PC-9 (cell line): Measurements from ENCODE around the gene KIAA1191. TPM values are rescaled to one million over a fixed set of nuclear protein-coding genes. Genes with fewer than 3 reads are reported as not detected.

ENCODE experiments used
- BruUV-seq: library from RNA; stranded (reverse); fragments of 400-500 nt; replicated peaks from 2 replicates; lab custom pipeline; 2021; lab: Mats Ljungman, UMichigan
- CTCF ChIA-PET: fragments of 300-600 bp; sonication (Branson Sonifier 250); formaldehyde crosslinking; loops from one replicate; lab custom pipeline; 2022; ENCODE audit warnings: antibody characterized with exemption; lab: Charles Lee
- POLR2A ChIA-PET: fragments of 300-600 bp; sonication (Branson Sonifier 250); formaldehyde crosslinking; loops from one replicate; lab custom pipeline; 2022; ENCODE audit warnings: antibody characterized with exemption; ENCODE audit not compliant: unreplicated experiment; lab: Charles Lee
- DNase-seq, 2 experiments: peaks; one replicate each; pipeline versions ENCODE4 v3.0.0 to v3.0.0-alpha.2; 2015 to 2022; ENCODE audit warnings: mixed read lengths in 1 of 2
- H2AFZ ChIP-seq: fragments of 200-600 bp; sonication (generic); 2 replicates; pipeline ENCODE4 v1.8.1; 2017; ENCODE audit warnings: antibody characterized with exemption
- H3F3A ChIP-seq: fragments of 200-600 bp; sonication (generic); 2 replicates; pipeline ENCODE4 v1.8.1; 2017; ENCODE audit warnings: antibody characterized with exemption, mild to moderate bottlenecking, low read depth; ENCODE audit not compliant: insufficient read depth
- H3K27ac ChIP-seq: fragments of 200-600 bp; sonication (generic); 2 replicates; pipeline ENCODE4 v1.6.1; 2016; ENCODE audit warnings: mixed run types
- H3K27me3 ChIP-seq: fragments of 200-600 bp; sonication (generic); 2 replicates; pipeline ENCODE4 v1.6.1; 2016; ENCODE audit warnings: low read depth, mixed run types; ENCODE audit not compliant: insufficient read depth
- H3K36me3 ChIP-seq: fragments of 200-600 bp; sonication (generic); 2 replicates; pipeline ENCODE4 v1.6.1; 2016; ENCODE audit warnings: low read depth, mixed run types
- H3K4me1 ChIP-seq: fragments of 200-600 bp; sonication (generic); replicated peaks from 2 replicates; pipeline ENCODE4 v1.6.1; 2016; ENCODE audit warnings: mixed run types; ENCODE audit not compliant: insufficient read depth
- H3K4me2 ChIP-seq: fragments of 200-600 bp; sonication (generic); 2 replicates; pipeline ENCODE4 v1.6.1; 2017; ENCODE audit warnings: mixed run types
- H3K4me3 ChIP-seq: fragments of 200-600 bp; sonication (generic); 2 replicates; pipeline ENCODE4 v1.6.1; 2016; ENCODE audit warnings: mixed run types
- H3K79me2 ChIP-seq: fragments of 200-600 bp; sonication (generic); 2 replicates; pipeline ENCODE4 v1.6.1; 2017; ENCODE audit warnings: low read depth, mixed run types
- H3K9me2 ChIP-seq: fragments of 200-600 bp; sonication (generic); 2 replicates; pipeline ENCODE4 v1.8.1; 2017; ENCODE audit warnings: mild to moderate bottlenecking; ENCODE audit not compliant: insufficient read depth
- H3K9me3 ChIP-seq: fragments of 200-600 bp; sonication (generic); 2 replicates; pipeline ENCODE4 v1.8.1; 2016; ENCODE audit warnings: low read depth; ENCODE audit not compliant: insufficient read depth
- H4K20me1 ChIP-seq: fragments of 200-600 bp; sonication (generic); 2 replicates; pipeline ENCODE4 v1.8.1; 2017; ENCODE audit not compliant: insufficient read depth
- EZH2 ChIP-seq: fragments of 200-600 bp; sonication (generic); IDR thresholded peaks from 2 replicates; pipeline ENCODE4 v1.8.0; 2017; ENCODE audit warnings: antibody characterized with exemption, low read depth
- intact Hi-C: fragments of 100-400 bp; cut with micrococcal nuclease; formaldehyde crosslinking; loops from one replicate; pipeline ENCODE4 v1.10.0; 2022; ENCODE audit not compliant: unreplicated experiment
- total RNA-seq: library from RNA; stranded (reverse); gene quantifications from 2 replicates; pipeline ENCODE4 v1.2.3, GENCODE V29; 2021
- TF ChIP-seq, protein P1 (sequence below): fragments of 200-600 bp; sonication (generic); conservative IDR thresholded peaks from 2 replicates; pipeline ENCODE4 v1.6.1; 2017; ENCODE audit warnings: mixed run types, antibody characterized with exemption, mild to moderate bottlenecking, moderate library complexity

Gene KIAA1191
- total RNA-seq, 1 experiment from 2014 or later = 115 TPM

DNA sequence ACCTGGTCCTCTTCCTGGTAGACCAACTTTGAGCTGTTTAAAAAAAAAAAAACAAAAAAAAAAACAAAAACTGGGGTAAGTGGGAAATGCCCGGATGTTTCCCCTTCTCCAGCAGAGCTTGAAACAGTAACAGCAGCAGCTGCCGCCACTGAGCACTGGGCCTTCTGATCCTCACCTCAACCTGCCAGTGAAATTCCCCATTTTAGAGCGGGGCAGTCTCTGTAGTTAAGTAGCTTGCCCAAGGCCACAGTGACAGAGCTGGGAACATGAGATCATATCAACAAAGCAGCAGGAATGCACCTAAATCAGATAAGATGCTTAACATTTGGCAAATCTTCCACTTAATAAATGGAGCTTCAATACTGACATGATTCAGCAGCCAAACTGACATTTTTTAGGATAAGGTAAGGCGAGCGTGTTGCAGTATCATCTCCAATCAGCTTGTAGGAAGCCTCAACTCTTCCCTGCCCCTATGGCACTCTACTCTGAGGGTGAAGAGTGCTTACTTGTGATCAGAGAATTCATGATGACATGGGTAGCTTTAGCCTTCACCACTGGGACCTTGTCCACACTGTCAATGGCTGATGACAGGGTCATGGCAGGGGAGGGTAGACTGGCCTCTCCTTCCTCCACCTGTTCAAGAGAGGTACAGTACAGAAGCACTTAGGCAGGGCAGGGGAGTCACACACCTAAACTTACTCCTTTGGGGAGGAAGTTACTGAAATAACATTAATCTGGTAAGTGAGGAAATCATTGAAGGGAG, 9.3 kb downstream of the KIAA1191 start:
- no peak overlapping the region for H2AFZ ChIP-seq
- no peaks in the 10 kb centered on the region; the same call in 1 of the 2 replicates for H3F3A ChIP-seq
- H3K4me1 ChIP-seq = no peaks in the 10 kb centered on the region
- intact Hi-C loops = no loop called here
- H4K20me1 ChIP-seq = peaks cover 26% of the 10 kb centered on the region
- no peaks in the 10 kb centered on the region for H3K9me2 ChIP-seq
- H3K27me3 ChIP-seq = no peaks in the 10 kb centered on the region
- peak in 1 of 2 experiments; percentile 64 for DNase-seq
- POLR2A ChIA-PET = interaction anchor here (0.6 to 0.7 kb wide), 2 partner anchors 42 to 256 kb away, joined by 3 to 19 read pairs; no protein-coding TSS in a partner anchor
- H3K27ac ChIP-seq = peak overlapping the region; percentile 11; the same call in 1 of the 2 replicates
- peaks cover 10% of the 10 kb centered on the region; the same call in 1 of the 2 replicates for H3K36me3 ChIP-seq
- TF ChIP-seq, protein P1, sequence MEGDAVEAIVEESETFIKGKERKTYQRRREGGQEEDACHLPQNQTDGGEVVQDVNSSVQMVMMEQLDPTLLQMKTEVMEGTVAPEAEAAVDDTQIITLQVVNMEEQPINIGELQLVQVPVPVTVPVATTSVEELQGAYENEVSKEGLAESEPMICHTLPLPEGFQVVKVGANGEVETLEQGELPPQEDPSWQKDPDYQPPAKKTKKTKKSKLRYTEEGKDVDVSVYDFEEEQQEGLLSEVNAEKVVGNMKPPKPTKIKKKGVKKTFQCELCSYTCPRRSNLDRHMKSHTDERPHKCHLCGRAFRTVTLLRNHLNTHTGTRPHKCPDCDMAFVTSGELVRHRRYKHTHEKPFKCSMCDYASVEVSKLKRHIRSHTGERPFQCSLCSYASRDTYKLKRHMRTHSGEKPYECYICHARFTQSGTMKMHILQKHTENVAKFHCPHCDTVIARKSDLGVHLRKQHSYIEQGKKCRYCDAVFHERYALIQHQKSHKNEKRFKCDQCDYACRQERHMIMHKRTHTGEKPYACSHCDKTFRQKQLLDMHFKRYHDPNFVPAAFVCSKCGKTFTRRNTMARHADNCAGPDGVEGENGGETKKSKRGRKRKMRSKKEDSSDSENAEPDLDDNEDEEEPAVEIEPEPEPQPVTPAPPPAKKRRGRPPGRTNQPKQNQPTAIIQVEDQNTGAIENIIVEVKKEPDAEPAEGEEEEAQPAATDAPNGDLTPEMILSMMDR = no peak
- no peak for TF ChIP-seq EZH2
- BruUV-seq = no TSS peak
- peaks cover 11% of the 10 kb centered on the region; the same call in 1 of the 2 replicates for H3K79me2 ChIP-seq
- CTCF ChIA-PET = no interaction called here
- no peak overlapping the region for H3K4me3 ChIP-seq
- no peaks in the 10 kb centered on the region for H3K9me3 ChIP-seq
- H3K4me2 ChIP-seq = no peak overlapping the region

DNA sequence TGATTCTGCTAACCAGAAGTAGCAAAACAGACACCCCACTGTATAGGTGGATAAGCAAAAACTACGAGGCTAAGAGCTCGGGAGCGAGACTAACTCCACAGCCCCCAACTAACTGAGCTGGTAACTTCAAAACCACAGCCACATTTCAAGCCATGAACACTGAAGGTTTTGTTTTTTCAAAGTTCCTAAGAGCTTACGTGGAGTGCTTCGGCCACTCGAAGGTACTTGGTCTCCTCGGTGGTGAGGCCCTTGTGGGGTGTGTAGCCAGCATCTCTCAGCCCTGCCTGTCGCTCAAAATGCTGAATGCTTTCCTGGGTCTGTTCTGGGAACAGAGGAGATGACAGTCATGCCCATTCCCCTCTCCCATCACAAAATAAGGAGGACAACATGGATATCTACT, 11.1 kb downstream of the KIAA1191 start:
- Histone ChIP-seq H3K27me3 (no peaks in the 10 kb centered on the region), H3K4me1 (no peaks in the 10 kb centered on the region), H3K9me2 (no peaks in the 10 kb centered on the region), H4K20me1 (peaks cover 19% of the 10 kb centered on the region), H3K9me3 (no peaks in the 10 kb centered on the region), H3K4me3 (no peak overlapping the region), H3K79me2 (0 out of 2 replicates have a peak, but pooled peaks cover 3% of the 10 kb centered on the region), H3K27ac (no peak overlapping the region), H3K4me2 (no peak overlapping the region), H2AFZ (no peak overlapping the region), H3K36me3 (peaks cover 10% of the 10 kb centered on the region; the same call in 1 of the 2 replicates), H3F3A (no peaks in the 10 kb centered on the region; the same call in 1 of the 2 replicates)
- no peak for TF ChIP-seq EZH2
- TF ChIP-seq, protein P1 = no peak
- no peak for DNase-seq
- no TSS peak for BruUV-seq
- ChIA-PET CTCF (no interaction called here), POLR2A (no interaction called here)
- intact Hi-C loops = no loop called here

- no TSS peak for BruUV-seq
- H3K4me1 ChIP-seq = no peaks in the 10 kb centered on the region
- H3F3A ChIP-seq = no peaks in the 10 kb centered on the region
- no peak overlapping the region for H3K27ac ChIP-seq
- H3K4me2 ChIP-seq = no peak overlapping the region
- no peaks in the 10 kb centered on the region for H3K79me2 ChIP-seq
- H3K4me3 ChIP-seq = no peak overlapping the region
- ChIA-PET CTCF (no interaction called here), POLR2A (no interaction called here)
- TF ChIP-seq, protein P1 = no peak
- TF ChIP-seq EZH2 = no peak
- H3K9me3 ChIP-seq = no peaks in the 10 kb centered on the region
- H4K20me1 ChIP-seq = no peaks in the 10 kb centered on the region
- no peaks in the 10 kb centered on the region for H3K27me3 ChIP-seq
- H3K36me3 ChIP-seq = no peaks in the 10 kb centered on the region; the same call in 1 of the 2 replicates
- intact Hi-C loops = no loop called here
- H3K9me2 ChIP-seq = no peaks in the 10 kb centered on the region
- no peak overlapping the region for H2AFZ ChIP-seq
- no peak for DNase-seq
These were observed 18.7 kb downstream of the KIAA1191 start for GRCh38 chr5:176342766-176343458.
